ENCODE data around the gene EIF3C.
"Not testable (repeated sequence)": the region's sequence is repeated elsewhere in the genome, so short reads cannot be mapped to it uniquely, and the experiment has no call there.

DNA sequence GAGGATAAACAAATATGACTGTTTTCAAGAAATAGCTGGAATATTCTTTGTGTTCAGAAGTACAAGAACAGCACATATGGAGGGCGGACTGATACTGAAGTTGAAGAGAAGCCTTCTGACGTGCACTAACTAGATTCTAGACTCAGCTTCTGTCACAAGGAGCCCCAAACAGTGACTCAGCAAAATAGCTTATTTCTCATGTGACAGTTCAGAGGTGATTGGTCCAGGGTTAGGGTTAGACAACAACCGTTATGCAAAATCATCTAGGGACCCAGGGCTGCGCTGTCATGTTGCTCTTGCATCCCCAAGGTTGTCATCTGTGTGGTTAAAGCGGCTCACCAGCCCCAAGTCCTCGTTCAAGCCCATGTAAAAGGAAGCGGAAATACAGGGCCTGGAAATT lies 43.8 kb upstream of the EIF3C start:
- TF ChIP-seq, protein P1, sequence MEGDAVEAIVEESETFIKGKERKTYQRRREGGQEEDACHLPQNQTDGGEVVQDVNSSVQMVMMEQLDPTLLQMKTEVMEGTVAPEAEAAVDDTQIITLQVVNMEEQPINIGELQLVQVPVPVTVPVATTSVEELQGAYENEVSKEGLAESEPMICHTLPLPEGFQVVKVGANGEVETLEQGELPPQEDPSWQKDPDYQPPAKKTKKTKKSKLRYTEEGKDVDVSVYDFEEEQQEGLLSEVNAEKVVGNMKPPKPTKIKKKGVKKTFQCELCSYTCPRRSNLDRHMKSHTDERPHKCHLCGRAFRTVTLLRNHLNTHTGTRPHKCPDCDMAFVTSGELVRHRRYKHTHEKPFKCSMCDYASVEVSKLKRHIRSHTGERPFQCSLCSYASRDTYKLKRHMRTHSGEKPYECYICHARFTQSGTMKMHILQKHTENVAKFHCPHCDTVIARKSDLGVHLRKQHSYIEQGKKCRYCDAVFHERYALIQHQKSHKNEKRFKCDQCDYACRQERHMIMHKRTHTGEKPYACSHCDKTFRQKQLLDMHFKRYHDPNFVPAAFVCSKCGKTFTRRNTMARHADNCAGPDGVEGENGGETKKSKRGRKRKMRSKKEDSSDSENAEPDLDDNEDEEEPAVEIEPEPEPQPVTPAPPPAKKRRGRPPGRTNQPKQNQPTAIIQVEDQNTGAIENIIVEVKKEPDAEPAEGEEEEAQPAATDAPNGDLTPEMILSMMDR (IDR thresholded peaks at IDR 0.05; ENCODE audit: insufficient read depth, low read depth, low read length) = not testable (repeated sequence)
- TF ChIP-seq EZH2 (IDR thresholded peaks at IDR 0.05; ENCODE audit: insufficient read depth, low read length) = not testable (repeated sequence)
